Measurements from ENCODE around the gene EGFR.

Gene EGFR

DNA sequence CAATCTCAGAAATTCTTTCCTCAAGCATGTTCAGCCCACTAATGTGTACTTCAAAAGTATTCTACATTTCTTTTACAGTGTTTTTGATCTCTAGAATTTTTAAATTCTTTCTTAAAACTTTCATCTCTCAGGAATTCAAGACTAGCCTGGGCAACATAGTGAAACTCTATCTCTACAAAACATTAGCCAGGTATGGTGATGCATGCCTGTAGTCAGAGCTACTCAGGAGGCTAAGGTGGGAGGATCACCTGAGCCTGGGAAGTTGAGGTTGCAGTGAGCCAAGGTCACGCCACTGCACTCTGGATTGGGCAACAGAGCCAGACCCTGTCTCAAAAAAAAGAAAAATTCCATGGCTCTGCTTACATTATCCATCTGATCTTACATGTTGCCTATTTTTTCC, 5.0 kb upstream of the EGFR start:
- TF ChIP-seq, protein P1, sequence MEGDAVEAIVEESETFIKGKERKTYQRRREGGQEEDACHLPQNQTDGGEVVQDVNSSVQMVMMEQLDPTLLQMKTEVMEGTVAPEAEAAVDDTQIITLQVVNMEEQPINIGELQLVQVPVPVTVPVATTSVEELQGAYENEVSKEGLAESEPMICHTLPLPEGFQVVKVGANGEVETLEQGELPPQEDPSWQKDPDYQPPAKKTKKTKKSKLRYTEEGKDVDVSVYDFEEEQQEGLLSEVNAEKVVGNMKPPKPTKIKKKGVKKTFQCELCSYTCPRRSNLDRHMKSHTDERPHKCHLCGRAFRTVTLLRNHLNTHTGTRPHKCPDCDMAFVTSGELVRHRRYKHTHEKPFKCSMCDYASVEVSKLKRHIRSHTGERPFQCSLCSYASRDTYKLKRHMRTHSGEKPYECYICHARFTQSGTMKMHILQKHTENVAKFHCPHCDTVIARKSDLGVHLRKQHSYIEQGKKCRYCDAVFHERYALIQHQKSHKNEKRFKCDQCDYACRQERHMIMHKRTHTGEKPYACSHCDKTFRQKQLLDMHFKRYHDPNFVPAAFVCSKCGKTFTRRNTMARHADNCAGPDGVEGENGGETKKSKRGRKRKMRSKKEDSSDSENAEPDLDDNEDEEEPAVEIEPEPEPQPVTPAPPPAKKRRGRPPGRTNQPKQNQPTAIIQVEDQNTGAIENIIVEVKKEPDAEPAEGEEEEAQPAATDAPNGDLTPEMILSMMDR (IDR thresholded peaks at IDR 0.05) = no peak
- no peak overlapping the region for H3K4me3 ChIP-seq
- DNase-seq (ENCODE audit: low spot score) = no peak
- no peak overlapping the region for H3K27ac ChIP-seq

DNA sequence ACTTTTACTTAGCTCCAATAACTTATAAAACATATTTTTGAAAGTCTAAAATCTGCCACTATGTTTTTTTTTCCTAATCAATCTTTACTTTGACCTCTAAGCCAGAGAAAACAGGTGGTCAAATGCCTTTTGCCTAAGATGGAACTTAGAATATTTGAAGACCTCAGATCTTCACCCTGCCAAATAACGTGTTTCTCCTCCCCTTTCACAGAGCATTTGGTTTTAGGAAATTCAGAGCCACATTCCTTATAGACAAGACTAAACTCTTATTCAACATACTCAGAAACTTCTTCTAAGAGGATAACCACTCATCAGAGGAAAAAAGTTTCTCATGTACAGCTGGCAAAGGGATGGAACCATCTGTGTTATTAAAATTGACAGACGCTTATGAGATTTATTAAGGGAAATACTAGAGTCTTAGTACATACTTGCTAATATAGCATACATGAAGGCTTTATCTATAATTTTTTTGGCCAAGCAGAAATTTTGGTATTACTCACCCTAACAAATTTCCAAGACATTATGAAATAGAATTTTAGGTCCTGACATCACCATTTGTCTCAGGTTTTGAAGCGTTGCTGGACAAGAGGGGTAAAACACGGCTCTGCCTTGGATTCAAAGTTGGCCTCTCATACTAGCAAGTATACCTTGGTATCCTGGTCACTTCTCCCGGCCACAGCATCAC, 2.6 kb upstream of the EGFR start:
- DNase-seq (ENCODE audit: low spot score) = no peak
- peak overlapping the region in 1 of 2 donors; percentile 39 for H3K27ac ChIP-seq
- TF ChIP-seq, protein P1 (IDR thresholded peaks at IDR 0.05) = no peak

DNA sequence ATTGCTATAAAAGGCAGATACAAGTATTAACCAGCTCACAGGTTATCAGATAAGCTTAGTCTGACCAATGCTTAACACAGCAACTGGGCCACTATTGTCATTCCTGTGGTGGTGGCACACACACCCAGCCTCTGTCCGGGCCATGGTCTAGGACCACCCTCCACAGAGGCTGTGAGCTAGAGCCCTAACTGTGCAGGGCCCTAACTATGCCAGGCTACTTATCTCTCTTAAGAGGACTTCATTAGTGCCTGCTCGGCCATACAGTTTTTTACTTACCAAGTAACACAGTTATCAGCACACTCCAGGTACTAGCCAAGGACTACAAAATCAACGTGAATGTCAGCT, 2.1 kb upstream of the EGFR start:
- no peak for DNase-seq (ENCODE audit: low spot score)
- no peak overlapping the region for H3K4me3 ChIP-seq
- peak overlapping the region in 1 of 2 donors; percentile 39 for H3K27ac ChIP-seq
- TF ChIP-seq, protein P1 (IDR thresholded peaks at IDR 0.05) = no peak

More for the DNA sequence above, 2.6 kb upstream of the EGFR start:
- H3K4me3 ChIP-seq = no peak overlapping the region

DNA sequence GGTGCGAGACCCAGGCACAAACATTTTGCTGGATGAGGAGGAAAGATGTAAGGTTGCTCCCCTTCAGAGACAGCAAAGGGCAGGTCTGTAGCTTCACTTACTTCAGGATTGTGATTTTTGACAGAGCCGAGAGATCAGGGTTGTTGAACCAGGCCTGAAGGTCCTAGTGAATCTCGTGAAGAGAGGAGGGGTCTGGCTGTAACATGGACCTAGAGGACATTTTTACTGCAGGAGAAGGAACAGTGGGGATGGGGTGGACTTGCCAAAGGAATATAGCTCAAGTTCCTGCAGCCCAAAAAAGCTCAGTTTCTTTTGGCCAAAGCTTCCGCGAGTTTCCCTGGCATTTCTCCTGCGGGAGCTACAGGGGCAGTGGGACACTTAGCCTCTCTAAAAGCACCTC, 976 bp upstream of the EGFR start:
- H3K4me3 ChIP-seq = peak overlapping the region; percentile 90
- no peak for DNase-seq (ENCODE audit: low spot score)
- TF ChIP-seq, protein P1 (IDR thresholded peaks at IDR 0.05) = no peak
- peak overlapping the region; percentile 94 to 95 for H3K27ac ChIP-seq

DNA sequence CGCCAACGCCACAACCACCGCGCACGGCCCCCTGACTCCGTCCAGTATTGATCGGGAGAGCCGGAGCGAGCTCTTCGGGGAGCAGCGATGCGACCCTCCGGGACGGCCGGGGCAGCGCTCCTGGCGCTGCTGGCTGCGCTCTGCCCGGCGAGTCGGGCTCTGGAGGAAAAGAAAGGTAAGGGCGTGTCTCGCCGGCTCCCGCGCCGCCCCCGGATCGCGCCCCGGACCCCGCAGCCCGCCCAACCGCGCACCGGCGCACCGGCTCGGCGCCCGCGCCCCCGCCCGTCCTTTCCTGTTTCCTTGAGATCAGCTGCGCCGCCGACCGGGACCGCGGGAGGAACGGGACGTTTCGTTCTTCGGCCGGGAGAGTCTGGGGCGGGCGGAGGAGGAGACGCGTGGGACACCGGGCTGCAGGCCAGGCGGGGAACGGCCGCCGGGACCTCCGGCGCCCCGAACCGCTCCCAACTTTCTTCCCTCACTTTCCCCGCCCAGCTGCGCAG, 424 bp downstream of the EGFR start:
- Histone ChIP-seq H3K4me3 (peak overlapping the region; percentile 90), H3K27ac (peak overlapping the region; percentile 94 to 95)
- DNase-seq (ENCODE audit: low spot score) = peak; percentile 85
- TF ChIP-seq, protein P1 (IDR thresholded peaks at IDR 0.05) = no peak

DNA sequence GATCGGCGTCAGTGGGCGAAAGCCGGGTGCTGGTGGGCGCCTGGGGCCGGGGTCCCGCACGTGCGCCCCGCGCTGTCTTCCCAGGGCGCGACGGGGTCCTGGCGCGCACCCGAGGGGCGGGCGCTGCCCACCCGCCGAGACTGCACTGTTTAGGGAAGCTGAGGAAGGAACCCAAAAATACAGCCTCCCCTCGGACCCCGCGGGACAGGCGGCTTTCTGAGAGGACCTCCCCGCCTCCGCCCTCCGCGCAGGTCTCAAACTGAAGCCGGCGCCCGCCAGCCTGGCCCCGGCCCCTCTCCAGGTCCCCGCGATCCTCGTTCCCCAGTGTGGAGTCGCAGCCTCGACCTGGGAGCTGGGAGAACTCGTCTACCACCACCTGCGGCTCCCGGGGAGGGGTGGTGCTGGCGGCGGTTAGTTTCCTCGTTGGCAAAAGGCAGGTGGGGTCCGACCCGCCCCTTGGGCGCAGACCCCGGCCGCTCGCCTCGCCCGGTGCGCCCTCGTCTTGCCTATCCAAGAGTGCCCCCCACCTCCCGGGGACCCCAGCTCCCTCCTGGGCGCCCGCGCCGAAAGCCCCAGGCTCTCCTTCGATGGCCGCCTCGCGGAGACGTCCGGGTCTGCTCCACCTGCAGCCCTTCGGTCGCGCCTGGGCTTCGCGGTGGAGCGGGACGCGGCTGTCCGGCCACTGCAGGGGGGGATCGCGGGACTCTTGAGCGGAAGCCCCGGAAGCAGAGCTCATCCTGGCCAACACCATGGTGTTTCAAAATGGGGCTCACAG, 1.1 kb downstream of the EGFR start:
- Histone ChIP-seq H3K4me3 (peak overlapping the region; percentile 90), H3K27ac (peak overlapping the region; percentile 94 to 95)
- TF ChIP-seq, protein P1 (IDR thresholded peaks at IDR 0.05) = no peak
- DNase-seq (ENCODE audit: low spot score) = peak; percentile 77

All from coronary artery (tissue), 2 donors.